ENCODE results near the gene RAB5A.

GRCh38 chr3:19899264-19899663 is 47.6 kb upstream of the RAB5A start:
- TF ChIP-seq CTCF (IDR thresholded peaks at IDR 0.05) (no peak), EP300 (IDR thresholded peaks at IDR 0.05) (no peak), POLR2A (IDR thresholded peaks at IDR 0.05) (no peak), POLR2AphosphoS5 (IDR thresholded peaks at IDR 0.05) (no peak)
